Activated CD4-positive, alpha-beta T cell treated with anti-CD3 and anti-CD28 coated beads for 1 hour (primary cell): ENCODE data around the gene TPPP3.
"Not testable (repeated sequence)": the region's sequence is repeated elsewhere in the genome, so short reads cannot be mapped to it uniquely, and the experiment has no call there.

Source experiments
- DNase-seq: peaks from one replicate; pipeline ENCODE4 v3.0.0-alpha.2; 2020

Gene TPPP3

GRCh38 chr16:67425580-67425979 lies 32.3 kb upstream of the TPPP3 start:
- DNase-seq: no peak

- no peak for DNase-seq
These were observed 31.8 kb upstream of the TPPP3 start for GRCh38 chr16:67425061-67425460.

- no peak for DNase-seq
These were observed 30.9 kb upstream of the TPPP3 start for GRCh38 chr16:67424261-67424615.

- no peak for DNase-seq
These were observed 30.4 kb upstream of the TPPP3 start for GRCh38 chr16:67423611-67424260.

GRCh38 chr16:67423015-67423414 lies 29.7 kb upstream of the TPPP3 start:
- DNase-seq: no peak

GRCh38 chr16:67421030-67421429 lies 27.7 kb upstream of the TPPP3 start:
- DNase-seq: no peak

- DNase-seq: no peak
These were observed 26.6 kb upstream of the TPPP3 start for GRCh38 chr16:67419931-67420330.

GRCh38 chr16:67419502-67419901 lies 26.2 kb upstream of the TPPP3 start:
- DNase-seq: no peak

GRCh38 chr16:67417333-67418061 lies 24.2 kb upstream of the TPPP3 start:
- DNase-seq: no peak

GRCh38 chr16:67415872-67416793 lies 22.8 kb upstream of the TPPP3 start, which contains the start of gene ZDHHC1:
TSS of gene ZDHHC1 (minus strand) at chr16:67416477. CDS start at chr16:67407775, 8,702 bp downstream.
- DNase-seq: no peak

GRCh38 chr16:67415421-67415820 lies 22.1 kb upstream of the TPPP3 start:
- DNase-seq: not testable (repeated sequence)

- no peak for DNase-seq
These were observed 20.9 kb upstream of the TPPP3 start for GRCh38 chr16:67413978-67414911.

GRCh38 chr16:67412294-67412693 lies 19.0 kb upstream of the TPPP3 start:
- no peak for DNase-seq

GRCh38 chr16:67411339-67411738 lies 18.0 kb upstream of the TPPP3 start:
- DNase-seq: no peak

GRCh38 chr16:67409631-67410030 lies 16.3 kb upstream of the TPPP3 start:
- DNase-seq: no peak

GRCh38 chr16:67407788-67408452 lies 14.6 kb upstream of the TPPP3 start:
- no peak for DNase-seq

- DNase-seq: no peak
These were observed 14.0 kb upstream of the TPPP3 start for GRCh38 chr16:67407176-67407787.

- no peak for DNase-seq
These were observed 13.0 kb upstream of the TPPP3 start for GRCh38 chr16:67406111-67406971.

GRCh38 chr16:67405336-67405735 lies 12.0 kb upstream of the TPPP3 start:
- DNase-seq: no peak

GRCh38 chr16:67404740-67405226 lies 11.5 kb upstream of the TPPP3 start:
- no peak for DNase-seq
